ENCODE measurements around the gene VAT1. TPM values are rescaled to one million over a fixed set of nuclear protein-coding genes. Genes with fewer than 3 reads are reported as not detected.

The VAT1 gene
- total RNA-seq, 1 donor from 2014 or later, result 296 TPM

DNA sequence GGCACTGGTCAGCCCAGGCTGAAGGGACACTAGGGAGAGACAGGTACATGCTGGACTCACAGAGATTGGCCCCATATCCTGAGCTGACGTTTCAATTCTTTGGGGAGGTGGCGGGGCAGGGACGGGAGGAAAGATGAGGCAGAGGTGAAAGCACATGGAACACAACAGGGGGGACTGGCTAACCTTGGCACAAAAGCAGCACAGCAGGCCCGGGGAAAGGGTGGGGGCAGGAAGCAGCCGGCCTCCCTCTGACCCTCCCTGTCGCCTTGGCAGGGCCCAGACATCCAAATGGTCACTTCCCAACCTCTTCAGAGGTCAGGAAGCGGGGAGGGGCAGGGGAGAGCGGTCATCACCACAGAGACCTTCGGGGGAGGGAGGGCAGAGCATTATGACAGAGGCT lies 6.6 kb downstream of the VAT1 start:
- Histone ChIP-seq H3K9me3 (no peaks in the 10 kb centered on the region), H3K36me3 (peaks cover 37 to 44% of the 10 kb centered on the region in 2 donors), H3K27ac (peak overlapping the region; percentile 20 to 28), H3K4me1 (peaks cover 0 to 9% of the 10 kb centered on the region in 2 donors), H3K27me3 (no peaks in the 10 kb centered on the region), H3K4me3 (no peak overlapping the region)
- TF ChIP-seq, protein P1, sequence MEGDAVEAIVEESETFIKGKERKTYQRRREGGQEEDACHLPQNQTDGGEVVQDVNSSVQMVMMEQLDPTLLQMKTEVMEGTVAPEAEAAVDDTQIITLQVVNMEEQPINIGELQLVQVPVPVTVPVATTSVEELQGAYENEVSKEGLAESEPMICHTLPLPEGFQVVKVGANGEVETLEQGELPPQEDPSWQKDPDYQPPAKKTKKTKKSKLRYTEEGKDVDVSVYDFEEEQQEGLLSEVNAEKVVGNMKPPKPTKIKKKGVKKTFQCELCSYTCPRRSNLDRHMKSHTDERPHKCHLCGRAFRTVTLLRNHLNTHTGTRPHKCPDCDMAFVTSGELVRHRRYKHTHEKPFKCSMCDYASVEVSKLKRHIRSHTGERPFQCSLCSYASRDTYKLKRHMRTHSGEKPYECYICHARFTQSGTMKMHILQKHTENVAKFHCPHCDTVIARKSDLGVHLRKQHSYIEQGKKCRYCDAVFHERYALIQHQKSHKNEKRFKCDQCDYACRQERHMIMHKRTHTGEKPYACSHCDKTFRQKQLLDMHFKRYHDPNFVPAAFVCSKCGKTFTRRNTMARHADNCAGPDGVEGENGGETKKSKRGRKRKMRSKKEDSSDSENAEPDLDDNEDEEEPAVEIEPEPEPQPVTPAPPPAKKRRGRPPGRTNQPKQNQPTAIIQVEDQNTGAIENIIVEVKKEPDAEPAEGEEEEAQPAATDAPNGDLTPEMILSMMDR (IDR thresholded peaks at IDR 0.05), result no peak
- DNase-seq (ENCODE audit: low spot score in 2 of 2), result peak in 1 of 2 donors; percentile 77
- intact Hi-C loops (cut with DNase I), result no loop called here

DNA sequence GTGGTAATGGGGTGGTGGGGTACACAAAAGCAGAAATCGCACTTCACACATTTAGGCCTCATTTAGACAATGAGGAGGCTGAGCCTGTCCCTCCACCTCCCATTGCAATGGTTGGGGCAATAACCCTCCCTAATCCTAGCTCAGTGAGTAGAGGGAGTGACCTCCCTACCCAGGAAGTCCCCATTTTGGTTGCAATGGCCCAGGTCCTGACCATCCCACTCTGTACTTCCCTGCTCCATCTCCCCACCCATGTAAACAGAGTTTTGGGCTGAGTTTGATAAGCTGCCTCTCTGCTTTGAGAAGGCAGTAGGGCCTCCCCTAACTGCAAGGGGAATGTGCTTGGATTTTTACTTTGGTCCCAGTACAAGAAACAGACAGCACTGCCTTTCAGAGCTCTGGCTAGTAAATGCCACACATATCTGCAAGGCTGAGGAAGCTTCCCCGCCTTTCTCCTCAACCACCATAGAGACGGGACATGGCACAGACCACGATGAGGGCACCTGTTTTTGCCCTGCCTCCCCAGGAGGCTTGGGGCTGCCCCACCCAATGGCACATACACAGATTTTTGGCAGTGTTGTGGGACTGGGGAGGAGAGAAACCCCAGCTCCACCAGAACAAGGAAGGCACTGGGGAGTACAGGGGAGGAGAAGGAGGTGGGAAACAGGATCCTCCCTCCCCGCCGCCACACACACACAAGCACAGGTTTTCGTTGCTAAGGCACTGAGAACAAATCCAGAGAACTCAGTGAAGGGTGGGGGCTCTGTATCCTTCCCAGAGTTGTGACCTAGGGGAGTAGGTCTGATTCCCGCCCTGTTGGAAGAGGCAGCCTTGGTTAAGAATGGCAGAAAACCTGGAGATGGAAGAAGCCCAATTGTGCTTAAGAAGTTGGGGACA lies 7.3 kb downstream of the VAT1 start:
- H3K4me3 ChIP-seq, result no peak overlapping the region
- peaks cover 0 to 3% of the 10 kb centered on the region in 2 donors for H3K4me1 ChIP-seq
- DNase-seq (ENCODE audit: low spot score in 2 of 2), result no peak
- peaks cover 37 to 44% of the 10 kb centered on the region in 2 donors for H3K36me3 ChIP-seq
- no peaks in the 10 kb centered on the region for H3K27me3 ChIP-seq
- no peaks in the 10 kb centered on the region for H3K9me3 ChIP-seq
- intact Hi-C loops (cut with DNase I), result no loop called here
- peak overlapping the region; percentile 5 to 28 for H3K27ac ChIP-seq
- TF ChIP-seq, protein P1 (IDR thresholded peaks at IDR 0.05), result no peak

DNA sequence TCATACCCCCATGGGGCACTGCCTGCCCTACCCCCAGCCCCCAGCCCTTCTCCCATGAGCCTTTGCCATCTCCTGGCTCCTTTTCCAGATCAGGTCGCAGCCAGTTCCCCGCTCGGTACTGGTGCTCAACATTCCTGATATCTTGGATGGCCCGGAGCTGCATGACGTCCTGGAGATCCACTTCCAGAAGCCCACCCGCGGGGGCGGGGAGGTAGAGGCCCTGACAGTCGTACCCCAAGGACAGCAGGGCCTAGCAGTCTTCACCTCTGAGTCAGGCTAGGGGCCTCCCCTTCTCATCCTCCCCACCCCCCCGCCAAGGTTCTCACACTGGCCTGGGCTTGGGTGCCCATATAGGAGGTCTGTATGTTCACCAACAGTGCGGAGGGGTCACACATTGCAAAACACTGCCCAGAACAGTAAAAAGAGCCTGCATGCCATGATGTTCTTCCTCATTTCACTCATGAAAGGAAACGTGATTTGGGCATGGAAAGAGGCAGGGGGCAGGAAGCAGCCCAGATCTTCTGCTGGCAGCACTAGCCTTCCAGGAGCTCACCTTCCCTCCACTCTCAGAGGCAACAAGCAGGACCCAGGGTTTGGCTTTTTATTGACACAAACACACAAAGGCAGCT lies 8.1 kb downstream of the VAT1 start:
- Histone ChIP-seq H3K4me1 (no peaks in the 10 kb centered on the region), H3K27ac (peak overlapping the region in 1 of 2 donors; percentile 28)
- no peak for DNase-seq (ENCODE audit: low spot score in 2 of 2)

DNA sequence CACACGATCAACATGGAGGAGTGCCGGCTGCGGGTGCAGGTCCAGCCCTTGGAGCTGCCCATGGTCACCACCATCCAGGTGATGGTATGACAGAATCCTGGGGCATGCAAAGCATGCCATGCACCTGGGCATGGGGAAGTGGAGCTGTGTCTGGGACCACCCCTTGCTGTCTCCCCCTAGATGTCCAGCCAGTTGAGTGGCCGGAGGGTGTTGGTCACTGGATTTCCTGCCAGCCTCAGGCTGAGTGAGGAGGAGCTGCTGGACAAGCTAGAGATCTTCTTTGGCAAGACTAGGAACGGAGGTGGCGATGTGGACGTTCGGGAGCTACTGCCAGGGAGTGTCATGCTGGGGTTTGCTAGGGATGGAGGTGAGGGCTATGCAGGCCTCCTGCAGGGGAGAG lies 8.9 kb downstream of the VAT1 start:
- Histone ChIP-seq H3K27ac (no peak overlapping the region), H3K36me3 (peaks cover 37 to 41% of the 10 kb centered on the region in 2 donors), H3K4me1 (no peaks in the 10 kb centered on the region), H3K4me3 (no peak overlapping the region), H3K27me3 (no peaks in the 10 kb centered on the region), H3K9me3 (no peaks in the 10 kb centered on the region)
- no peak for DNase-seq (ENCODE audit: low spot score in 2 of 2)
- TF ChIP-seq, protein P1 (IDR thresholded peaks at IDR 0.05), result no peak
- intact Hi-C loops (cut with DNase I), result no loop called here

More for the DNA sequence above, 8.1 kb downstream of the VAT1 start:
- intact Hi-C loops (cut with DNase I), result no loop called here
- H3K36me3 ChIP-seq, result peaks cover 37 to 44% of the 10 kb centered on the region in 2 donors
- H3K27me3 ChIP-seq, result no peaks in the 10 kb centered on the region
- TF ChIP-seq, protein P1 (IDR thresholded peaks at IDR 0.05), result no peak
- H3K9me3 ChIP-seq, result no peaks in the 10 kb centered on the region
- H3K4me3 ChIP-seq, result no peak overlapping the region

DNA sequence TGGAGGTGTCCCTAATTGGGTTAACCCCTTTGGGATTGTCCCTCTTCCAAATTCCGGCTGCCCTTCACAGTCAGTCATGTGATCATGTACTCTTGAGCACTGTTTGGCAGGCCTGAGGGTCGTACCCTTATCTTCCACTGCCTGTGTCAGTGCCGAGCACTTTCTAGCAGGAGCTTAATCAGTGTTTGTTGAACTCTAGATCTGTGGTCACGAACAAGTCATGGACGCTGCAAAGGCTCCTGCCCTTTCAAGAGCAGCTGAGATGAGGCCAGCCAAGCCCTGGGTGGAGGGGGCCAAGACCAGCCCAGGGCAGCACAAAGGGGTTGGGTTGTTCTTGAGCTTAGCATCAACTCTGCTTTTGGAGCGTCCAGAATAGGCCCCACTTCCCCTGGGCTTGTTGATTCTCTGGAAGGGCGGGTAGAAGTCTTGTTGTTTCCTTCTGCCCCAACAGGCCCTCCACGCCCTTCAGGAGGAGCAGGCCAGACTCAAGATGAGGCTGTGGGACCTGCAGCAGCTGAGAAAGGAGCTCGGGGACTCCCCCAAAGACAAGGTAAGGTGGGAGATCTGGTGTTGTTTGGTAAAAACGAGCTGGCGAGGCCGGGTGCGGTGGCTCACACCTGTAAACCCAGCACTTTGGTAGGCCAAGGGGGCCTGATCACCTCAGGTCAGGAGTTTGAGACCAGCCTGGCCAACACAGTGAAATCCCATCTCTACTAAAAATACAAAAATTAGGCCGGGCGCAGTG lies 10.3 kb downstream of the VAT1 start:
- Histone ChIP-seq H3K9me3 (no peaks in the 10 kb centered on the region), H3K27ac (peak overlapping the region in 1 of 2 donors; percentile 7), H3K36me3 (peaks cover 30 to 32% of the 10 kb centered on the region in 2 donors), H3K4me3 (no peak overlapping the region), H3K27me3 (no peaks in the 10 kb centered on the region), H3K4me1 (peaks cover 0 to 6% of the 10 kb centered on the region in 2 donors)
- TF ChIP-seq, protein P1 (IDR thresholded peaks at IDR 0.05), result no peak
- no peak for DNase-seq (ENCODE audit: low spot score in 2 of 2)
- intact Hi-C loops (cut with DNase I), result no loop called here
